MCF 10A (cell line): ENCODE data around the gene ZFHX2. TPM values are rescaled to one million over a fixed set of nuclear protein-coding genes. Genes with fewer than 3 reads are reported as not detected.

Source experiments
- BruUV-seq: library from RNA; stranded (reverse); fragments of 400-500 nt; replicated peaks from 2 replicates; lab custom pipeline; 2021; lab: Mats Ljungman, UMichigan
- CTCF ChIA-PET: fragments of 300-600 bp; sonication (Branson Sonifier 250); formaldehyde crosslinking; extraction: SDS; loops from one replicate; lab custom pipeline; 2021; ENCODE audit warnings: antibody characterized with exemption, inconsistent platforms; lab: Yijun Ruan, JAX
- POLR2A ChIA-PET: fragments of 300-600, 350-650 bp; sonication (Branson Sonifier 250); formaldehyde crosslinking; extraction: SDS; loops from one replicate; lab custom pipeline; 2020; ENCODE audit warnings: antibody characterized with exemption, inconsistent platforms; lab: Yijun Ruan, JAX
- DNase-seq: peaks from one replicate; pipeline ENCODE4 v3.0.0-alpha.2; 2018; ENCODE audit not compliant: unreplicated experiment
- H3K27ac Mint-ChIP-seq: one replicate; pipeline ENCODE4 v1.8.0; 2022; ENCODE audit warnings: mild to moderate bottlenecking, low read depth, mixed read lengths; ENCODE audit not compliant: unreplicated experiment
- H3K27me3 Mint-ChIP-seq: one replicate; pipeline ENCODE4 v1.8.0; 2022; ENCODE audit warnings: mixed read lengths; ENCODE audit not compliant: insufficient read depth, unreplicated experiment
- H3K36me3 Mint-ChIP-seq: one replicate; pipeline ENCODE4 v1.8.0; 2022; ENCODE audit warnings: mild to moderate bottlenecking, moderate library complexity, mixed read lengths; ENCODE audit not compliant: insufficient read depth, unreplicated experiment
- H3K4me1 Mint-ChIP-seq: one replicate; pipeline ENCODE4 v1.8.0; 2022; ENCODE audit warnings: mixed read lengths; ENCODE audit not compliant: insufficient read depth, unreplicated experiment
- H3K4me3 Mint-ChIP-seq: one replicate; pipeline ENCODE4 v1.8.0; 2022; ENCODE audit warnings: mild to moderate bottlenecking, moderate library complexity, mixed read lengths; ENCODE audit not compliant: unreplicated experiment
- H3K9me3 Mint-ChIP-seq: one replicate; pipeline ENCODE4 v1.8.0; 2022; ENCODE audit warnings: mixed read lengths; ENCODE audit not compliant: unreplicated experiment
- CTCF ChIP-seq: fragments of 200-600 bp; IDR thresholded peaks from one replicate; pipeline ENCODE4 v1.8.0; 2022; ENCODE audit warnings: antibody characterized with exemption, mild to moderate bottlenecking; ENCODE audit not compliant: unreplicated experiment
- intact Hi-C: fragments of 100-400 bp; cut with micrococcal nuclease; formaldehyde crosslinking; loops from 2 replicates; pipeline ENCODE4 v1.14.1; 2022
- total RNA-seq: library from RNA; stranded (reverse); gene quantifications from 2 replicates; pipeline ENCODE4 v1.2.3, GENCODE V29; 2022

Gene ZFHX2
- total RNA-seq, 1 experiment from 2014 or later, result 1.8 TPM

DNA sequence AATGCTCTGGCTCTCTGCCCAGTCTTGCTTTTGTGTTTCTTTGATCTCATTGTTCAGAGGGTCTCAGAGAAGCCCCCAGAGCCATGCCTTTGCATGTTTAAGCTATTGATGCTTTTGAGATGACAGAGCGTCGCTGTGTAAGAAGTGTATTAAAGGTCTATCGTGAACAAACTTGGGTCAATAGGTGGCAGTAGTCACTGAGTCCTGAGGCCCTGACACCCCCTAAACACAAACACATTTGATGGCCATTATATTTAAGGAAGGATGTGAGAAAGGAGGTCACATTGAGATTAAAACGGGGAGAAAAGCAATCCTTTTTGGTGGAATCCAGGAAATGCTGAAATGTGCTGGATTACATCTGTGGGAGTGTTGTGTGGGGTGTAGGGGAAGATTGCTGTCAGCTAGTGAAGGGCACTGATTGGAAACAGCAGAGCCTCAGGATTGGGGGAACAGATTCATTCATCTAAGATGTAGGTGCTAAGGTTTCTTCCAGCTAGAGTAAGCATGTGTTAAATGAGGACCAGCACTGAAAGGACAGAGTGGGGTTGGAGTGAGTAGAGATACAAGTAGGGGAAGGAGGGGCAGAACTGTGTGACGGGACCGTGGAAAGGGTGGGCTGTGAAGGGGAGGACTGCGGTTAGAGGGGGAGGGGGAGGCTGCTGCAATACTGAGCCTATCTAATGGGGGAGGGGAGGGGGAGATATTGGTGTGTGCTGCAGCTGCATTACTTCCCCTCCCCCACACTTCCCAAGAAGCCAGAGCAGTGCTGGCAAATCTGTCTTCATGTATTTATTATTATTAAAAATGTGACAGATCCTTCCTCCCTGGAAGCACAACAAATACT is 69.4 kb downstream of the ZFHX2 start:
- Mint-ChIP-seq H3K4me1 (no peaks in the 10 kb centered on the region), H3K9me3 (no peaks in the 10 kb centered on the region), H3K27me3 (no peaks in the 10 kb centered on the region), H3K36me3 (peaks cover 56% of the 10 kb centered on the region), H3K27ac (no peak overlapping the region), H3K4me3 (no peak overlapping the region)
- ChIA-PET POLR2A (interaction anchor here (1.0 kb wide), 2 partner anchors 12 to 85 kb away, joined by 3 read pairs; partner anchors contain the start of gene AP1G2), CTCF (interaction anchor here (0.7 to 13.0 kb wide), 5 partner anchors 12 to 77 kb away, joined by 3 to 247 read pairs (median 4); partner anchors contain the start of gene THTPA)
- intact Hi-C loops, result no loop called here
- no peak for TF ChIP-seq CTCF
- no TSS peak for BruUV-seq
- no peak for DNase-seq

DNA sequence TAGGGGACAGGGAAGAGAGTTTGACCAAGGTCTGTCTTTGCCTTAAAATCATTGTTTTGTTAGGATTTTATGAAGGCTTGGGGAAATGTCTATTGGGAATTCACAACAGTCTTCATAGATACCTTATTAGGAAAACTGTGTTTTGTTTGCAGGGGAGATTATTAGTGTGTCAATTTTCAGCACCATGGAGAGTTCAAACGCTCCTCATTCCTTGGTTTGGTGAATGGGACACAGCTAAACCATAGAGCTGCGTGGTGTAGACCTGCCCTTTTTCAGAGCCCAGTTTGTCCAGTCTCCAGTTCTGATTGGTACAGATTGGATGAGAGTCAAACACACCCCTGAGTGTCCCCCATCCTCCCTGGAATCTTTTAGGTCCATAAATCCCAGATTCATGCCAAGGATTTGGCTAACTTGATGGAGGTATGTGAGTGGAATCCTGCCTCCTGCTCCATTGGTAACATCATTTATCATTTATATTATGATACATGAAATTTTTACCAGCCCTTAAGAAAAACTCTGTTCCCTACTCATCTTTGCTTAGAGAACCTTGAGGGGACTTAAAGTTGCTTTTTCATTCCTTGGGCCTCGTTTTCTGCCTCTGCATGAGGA is 70.1 kb downstream of the ZFHX2 start:
- H3K4me1 Mint-ChIP-seq, result no peaks in the 10 kb centered on the region
- no peaks in the 10 kb centered on the region for H3K27me3 Mint-ChIP-seq
- DNase-seq, result peak; percentile 42
- peaks cover 63% of the 10 kb centered on the region for H3K36me3 Mint-ChIP-seq
- H3K9me3 Mint-ChIP-seq, result no peaks in the 10 kb centered on the region
- ChIA-PET CTCF (interaction anchor here (0.6 to 13.0 kb wide), 3 partner anchors 78 to 212 kb away, joined by 6 to 247 read pairs (median 13); partner anchors contain the start of gene THTPA), POLR2A (interaction anchor here (1.0 kb wide), 1 partner anchor 86 kb away, joined by 3 read pairs; the partner anchor contains the start of gene AP1G2)
- intact Hi-C loops, result no loop called here
- BruUV-seq, result no TSS peak
- no peak overlapping the region for H3K27ac Mint-ChIP-seq
- H3K4me3 Mint-ChIP-seq, result no peak overlapping the region
- TF ChIP-seq CTCF, result no peak

GRCh38 chr14:23478109-23478759 is 73.3 kb downstream of the ZFHX2 start:
- ChIA-PET POLR2A (interaction anchor here (0.5 to 1.5 kb wide), 9 partner anchors 11 to 1139 kb away, joined by 3 to 7 read pairs (median 3); partner anchors contain the start of genes PABPN1, THTPA and TM9SF1), CTCF (interaction anchor here (0.6 to 13.0 kb wide), 40 partner anchors 8 to 1845 kb away, joined by 3 to 247 read pairs (median 4); partner anchors contain the start of genes AP1G2, RNF212B and THTPA)
- no peaks in the 10 kb centered on the region for H3K9me3 Mint-ChIP-seq
- peaks cover 76% of the 10 kb centered on the region for H3K36me3 Mint-ChIP-seq
- peak; percentile 58 for DNase-seq
- no peak overlapping the region for H3K4me3 Mint-ChIP-seq
- intact Hi-C loops, result loop anchor here (1.0 to 5.0 kb wide), 2 partner anchors 81 to 211 kb away; no protein-coding TSS in a partner anchor
- H3K27me3 Mint-ChIP-seq, result no peaks in the 10 kb centered on the region
- no peak overlapping the region for H3K27ac Mint-ChIP-seq
- TF ChIP-seq CTCF, result peak; percentile 59
- no TSS peak for BruUV-seq
- peaks cover 5% of the 10 kb centered on the region for H3K4me1 Mint-ChIP-seq
